Activated CD8-positive, alpha-beta T cell treated with anti-CD3 and anti-CD28 coated beads for 36 hours (primary cell): Measurements from ENCODE around the gene C3orf62. TPM values are rescaled to one million over a fixed set of nuclear protein-coding genes. Genes with fewer than 3 reads are reported as not detected.

Experiments
- ATAC-seq: fragments of 200-7000 bp; cut with Tn5 transposase; one replicate; pipeline ENCODE4 v1.10.0; 2021; ENCODE audit warnings: mild to moderate bottlenecking, moderate library complexity
- CTCF ChIA-PET: fragments of 350-600 bp; sonication (Branson Sonifier 250); formaldehyde crosslinking; loops from one replicate; lab custom pipeline; 2021; ENCODE audit warnings: antibody characterized with exemption; lab: Charles Lee
- POLR2A ChIA-PET: fragments of 350-600 bp; sonication (Branson Sonifier 250); formaldehyde crosslinking; loops from one replicate; lab custom pipeline; 2021; ENCODE audit warnings: antibody characterized with exemption; lab: Charles Lee
- DNase-seq: peaks from one replicate; pipeline ENCODE4 v3.0.0-alpha.2; 2020
- H3K27ac Mint-ChIP-seq: one replicate; pipeline ENCODE4 v1.8.0; 2021; ENCODE audit warnings: mild to moderate bottlenecking, mixed read lengths
- H3K27me3 Mint-ChIP-seq: one replicate; pipeline ENCODE4 v1.8.0; 2021; ENCODE audit warnings: mixed read lengths
- H3K36me3 Mint-ChIP-seq: one replicate; pipeline ENCODE4 v1.8.0; 2021; ENCODE audit warnings: low read depth, mixed read lengths
- H3K4me1 Mint-ChIP-seq: one replicate; pipeline ENCODE4 v1.8.0; 2021; ENCODE audit warnings: low read depth, mixed read lengths
- H3K4me3 Mint-ChIP-seq: one replicate; pipeline ENCODE4 v1.8.0; 2021; ENCODE audit warnings: mild to moderate bottlenecking, moderate library complexity, mixed read lengths
- H3K9me3 Mint-ChIP-seq: one replicate; pipeline ENCODE4 v1.8.0; 2021; ENCODE audit warnings: mixed read lengths
- CTCF ChIP-seq: fragments of 200-600 bp; IDR thresholded peaks from one replicate; pipeline ENCODE4 v1.8.0; 2022; ENCODE audit warnings: antibody characterized with exemption, mild to moderate bottlenecking
- intact Hi-C: fragments of 100-400 bp; cut with micrococcal nuclease; formaldehyde crosslinking; loops from one replicate; pipeline ENCODE4 v1.10.0; 2022
- total RNA-seq, 2 experiments: library from RNA; stranded (reverse); gene quantifications; one replicate each; pipeline ENCODE4 v1.2.3, GENCODE V29; 2021

C3orf62 gene
- total RNA-seq, 2 experiments from 2014 or later: 3.4 to 3.7 TPM

DNA sequence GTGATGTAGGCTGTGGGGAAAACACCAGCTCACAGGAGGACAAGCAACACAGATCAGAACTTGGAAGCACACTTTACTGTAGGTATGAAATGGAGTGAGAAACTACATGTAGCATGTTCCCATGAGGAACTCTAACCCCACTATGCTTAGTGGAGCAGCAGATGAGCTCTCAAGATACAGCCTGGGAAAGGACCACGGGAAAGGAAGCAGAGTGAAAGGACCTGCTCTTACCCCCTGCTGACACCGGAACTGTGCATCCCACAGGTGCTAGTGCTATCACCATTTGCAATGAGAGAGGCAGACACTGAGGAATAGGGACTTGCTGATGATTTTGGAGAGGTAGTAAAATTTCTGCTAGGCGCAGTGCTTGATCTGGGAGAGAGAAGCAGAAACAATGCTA is 34.3 kb upstream of the C3orf62 start:
- peaks cover 24% of the 10 kb centered on the region for H3K36me3 Mint-ChIP-seq
- no peak overlapping the region for H3K27ac Mint-ChIP-seq
- CTCF ChIA-PET: no interaction called here

DNA sequence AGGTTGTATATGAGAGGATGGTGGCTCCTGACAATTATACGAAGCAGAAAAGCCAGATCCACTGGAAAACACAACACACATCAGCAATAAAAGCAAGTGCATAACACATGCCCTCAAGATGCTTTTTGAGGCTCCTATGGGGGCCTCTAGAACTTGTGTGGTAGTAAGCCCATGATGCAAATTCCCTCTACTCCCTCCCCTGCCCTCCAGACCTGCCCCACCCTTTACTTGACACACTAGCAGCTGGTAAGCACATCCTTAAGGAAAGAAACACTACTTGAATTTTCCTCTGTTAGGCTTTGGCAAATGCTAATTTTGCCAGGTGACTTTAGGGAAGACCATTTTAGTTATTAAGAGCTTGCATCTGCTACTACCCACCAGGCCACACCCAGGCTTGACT is 33.6 kb upstream of the C3orf62 start:
- intact Hi-C loops: no loop called here
- Mint-ChIP-seq H3K9me3 (no peaks in the 10 kb centered on the region), H3K27me3 (no peaks in the 10 kb centered on the region), H3K4me3 (no peak overlapping the region), H3K27ac (no peak overlapping the region), H3K4me1 (peaks cover 8% of the 10 kb centered on the region), H3K36me3 (peaks cover 26% of the 10 kb centered on the region)
- ChIA-PET CTCF (no interaction called here), POLR2A (interaction anchor here (0.8 kb wide), 1 partner anchor 145 kb away, joined by 3 read pairs; the partner anchor contains the start of gene CCDC71)
- ATAC-seq: no peak
- DNase-seq: no peak
- TF ChIP-seq CTCF: no peak

More for the DNA sequence above, 34.3 kb upstream of the C3orf62 start:
- ATAC-seq (no peak), DNase-seq (no peak)
- intact Hi-C loops: no loop called here
- Mint-ChIP-seq H3K9me3 (no peaks in the 10 kb centered on the region), H3K4me1 (peaks cover 8% of the 10 kb centered on the region), H3K4me3 (no peak overlapping the region), H3K27me3 (no peaks in the 10 kb centered on the region)
- no peak for TF ChIP-seq CTCF
- POLR2A ChIA-PET: interaction anchor here (0.5 to 0.8 kb wide), 2 partner anchors 16 to 146 kb away, joined by 3 to 4 read pairs; partner anchors contain the start of gene CCDC71

DNA sequence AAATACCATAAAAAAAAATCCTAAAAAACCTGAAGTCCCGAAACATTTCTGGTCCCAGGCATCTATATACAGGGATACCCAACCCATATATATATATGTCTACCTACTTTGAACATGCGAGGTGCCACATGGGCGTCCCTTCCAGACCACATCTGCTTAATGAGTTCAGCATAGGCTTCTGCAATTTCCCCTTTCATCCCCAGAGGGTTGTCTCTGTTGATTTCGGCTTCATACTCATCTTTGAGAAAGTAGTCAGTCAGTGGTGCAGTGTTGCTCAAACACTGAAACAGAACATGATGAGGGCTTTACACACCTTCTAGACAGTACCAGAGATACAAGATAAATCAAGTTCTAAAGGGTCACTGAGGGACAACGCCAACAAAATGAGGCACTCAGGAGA is 28.6 kb upstream of the C3orf62 start:
- H3K36me3 Mint-ChIP-seq: peaks cover 23% of the 10 kb centered on the region
- no peaks in the 10 kb centered on the region for H3K9me3 Mint-ChIP-seq
- no peak overlapping the region for H3K4me3 Mint-ChIP-seq
- DNase-seq: no peak
- no peaks in the 10 kb centered on the region for H3K4me1 Mint-ChIP-seq
- TF ChIP-seq CTCF: no peak
- no peaks in the 10 kb centered on the region for H3K27me3 Mint-ChIP-seq
- ChIA-PET POLR2A (interaction anchor here (1.3 kb wide), 1 partner anchor 35 kb away, joined by 4 read pairs; no protein-coding TSS in a partner anchor), CTCF (no interaction called here)
- no peak for ATAC-seq
- intact Hi-C loops: no loop called here
- no peak overlapping the region for H3K27ac Mint-ChIP-seq

DNA sequence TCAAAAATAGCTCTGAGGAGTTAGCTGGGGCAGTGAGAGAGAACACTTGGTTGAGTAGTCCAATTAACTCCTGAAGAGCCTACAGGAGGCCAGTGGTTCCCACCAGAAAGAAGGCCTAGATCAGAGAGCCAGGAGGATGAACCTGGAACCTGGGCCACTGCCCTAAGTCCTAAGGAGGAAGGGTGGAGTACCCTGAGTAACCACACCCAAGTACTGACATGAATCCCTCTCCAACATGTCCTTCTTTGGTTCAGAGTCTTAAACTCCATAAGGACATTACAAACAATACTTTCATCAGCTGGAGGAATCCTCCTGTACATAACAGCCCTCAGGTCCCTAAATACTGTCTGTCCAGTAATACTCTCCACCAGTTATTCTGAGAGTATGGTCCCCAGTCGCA is 25.6 kb upstream of the C3orf62 start:
- DNase-seq (no peak), ATAC-seq (no peak)
- H3K4me1 Mint-ChIP-seq: no peaks in the 10 kb centered on the region
- H3K4me3 Mint-ChIP-seq: no peak overlapping the region
- ChIA-PET CTCF (interaction anchor here (1.8 kb wide), 1 partner anchor 132 kb away, joined by 9 read pairs; the partner anchor contains the start of gene KLHDC8B), POLR2A (no interaction called here)
- H3K36me3 Mint-ChIP-seq: peaks cover 31% of the 10 kb centered on the region
- no peak overlapping the region for H3K27ac Mint-ChIP-seq
- intact Hi-C loops: no loop called here
- no peaks in the 10 kb centered on the region for H3K9me3 Mint-ChIP-seq
- no peaks in the 10 kb centered on the region for H3K27me3 Mint-ChIP-seq
- no peak for TF ChIP-seq CTCF

GRCh38 chr3:49300595-49300994 is 23.6 kb upstream of the C3orf62 start:
- Mint-ChIP-seq H3K36me3 (peaks cover 35% of the 10 kb centered on the region), H3K4me3 (no peak overlapping the region), H3K9me3 (no peaks in the 10 kb centered on the region), H3K27me3 (no peaks in the 10 kb centered on the region), H3K4me1 (no peaks in the 10 kb centered on the region), H3K27ac (no peak overlapping the region)
- no peak for TF ChIP-seq CTCF
- ATAC-seq (no peak), DNase-seq (no peak)
- CTCF ChIA-PET: no interaction called here
- POLR2A ChIA-PET: no interaction called here
- intact Hi-C loops: no loop called here
